GM23338 (cell line): ENCODE measurements around the gene CD69. TPM values are rescaled to one million over a fixed set of nuclear protein-coding genes. Genes with fewer than 3 reads are reported as not detected.
A peak's percentile ranks its signal among the peaks of the same experiment; 100 is the strongest.

Experiments used
- ATAC-seq: fragments of 200-7000 bp; cut with Tn5 transposase; 3 replicates; pipeline ENCODE4 v1.9.1; 2020
- DNase-seq: peaks from one replicate; pipeline ENCODE4 v3.0.0-alpha.2; 2015; ENCODE audit warnings: low spot score
- H2AFZ ChIP-seq: fragments of 200-600 bp; sonication (generic); 2 replicates; pipeline ENCODE4 v1.8.0; 2016; ENCODE audit warnings: antibody characterized with exemption, mild to moderate bottlenecking, moderate library complexity
- H3F3A ChIP-seq: fragments of 200-600 bp; sonication (generic); replicated peaks from 2 replicates; pipeline ENCODE4 v1.8.0; 2017; ENCODE audit warnings: antibody characterized with exemption, mixed run types, low read depth
- H3K27ac ChIP-seq: fragments of 200-600 bp; sonication (generic); 2 replicates; pipeline ENCODE4 v1.6.1; 2016; ENCODE audit warnings: low read depth
- H3K27me3 ChIP-seq: fragments of 200-600 bp; sonication (generic); 2 replicates; pipeline ENCODE4 v1.8.0; 2016; ENCODE audit warnings: mild to moderate bottlenecking, mixed run types, moderate library complexity; ENCODE audit not compliant: insufficient read depth
- H3K36me3 ChIP-seq: fragments of 200-600 bp; sonication (generic); 2 replicates; pipeline ENCODE4 v1.8.0; 2016; ENCODE audit warnings: mild to moderate bottlenecking; ENCODE audit not compliant: insufficient read depth
- H3K4me1 ChIP-seq: fragments of 200-600 bp; sonication (generic); 2 replicates; pipeline ENCODE4 v1.8.0; 2016; ENCODE audit warnings: mild to moderate bottlenecking, moderate library complexity; ENCODE audit not compliant: insufficient read depth
- H3K4me2 ChIP-seq: fragments of 200-600 bp; sonication (generic); 2 replicates; pipeline ENCODE4 v1.7.1; 2017; ENCODE audit warnings: mixed run types
- H3K4me3 ChIP-seq: fragments of 200-600 bp; sonication (generic); 2 replicates; pipeline ENCODE4 v1.6.1; 2016; ENCODE audit warnings: mixed run types
- H3K79me2 ChIP-seq: fragments of 200-600 bp; sonication (generic); replicated peaks from 2 replicates; pipeline ENCODE4 v1.8.0; 2017; ENCODE audit warnings: mild to moderate bottlenecking; ENCODE audit not compliant: insufficient read depth
- H3K9me2 ChIP-seq: fragments of 200-600 bp; sonication (generic); 2 replicates; pipeline ENCODE4 v1.8.0; 2017; ENCODE audit not compliant: insufficient read depth
- H4K20me1 ChIP-seq: fragments of 200-600 bp; sonication (generic); replicated peaks from 2 replicates; pipeline ENCODE4 v1.8.0; 2017; ENCODE audit warnings: mild to moderate bottlenecking; ENCODE audit not compliant: insufficient read depth
- H3K27ac Mint-ChIP-seq: 2 replicates; pipeline ENCODE4 v1.8.0; 2020; ENCODE audit warnings: inconsistent platforms, mild to moderate bottlenecking, moderate library complexity, mixed read lengths
- H3K27me3 Mint-ChIP-seq: 3 replicates; pipeline ENCODE4 v1.8.0; 2022; ENCODE audit warnings: low read depth, mild to moderate bottlenecking, moderate library complexity, mixed read lengths, inconsistent platforms; ENCODE audit not compliant: insufficient read depth, poor library complexity
- H3K36me3 Mint-ChIP-seq: 3 replicates; pipeline ENCODE4 v1.8.0; 2021; ENCODE audit warnings: low read depth, mild to moderate bottlenecking, inconsistent platforms, moderate library complexity, mixed read lengths
- H3K4me1 Mint-ChIP-seq: 3 replicates; pipeline ENCODE4 v1.8.0; 2020; ENCODE audit warnings: mild to moderate bottlenecking, inconsistent platforms, mixed read lengths
- H3K4me3 Mint-ChIP-seq: 3 replicates; pipeline ENCODE4 v1.8.0; 2021; ENCODE audit warnings: moderate library complexity, mild to moderate bottlenecking, inconsistent platforms, mixed read lengths
- H3K9me3 Mint-ChIP-seq: 3 replicates; pipeline ENCODE4 v1.8.0; 2020; ENCODE audit warnings: moderate library complexity, mild to moderate bottlenecking, inconsistent platforms, mixed read lengths
- EZH2 ChIP-seq: fragments of 200-600 bp; sonication (generic); IDR thresholded peaks from one replicate; pipeline ENCODE4 v1.8.0; 2017; ENCODE audit warnings: antibody characterized with exemption, mild to moderate bottlenecking, low read depth; ENCODE audit not compliant: unreplicated experiment
- NANOG ChIP-seq: IDR thresholded peaks from 2 replicates; pipeline ENCODE4 v1.6.1; 2016; ENCODE audit warnings: antibody characterized with exemption, borderline replicate concordance
- POLR2AphosphoS5 ChIP-seq: IDR thresholded peaks from 2 replicates; pipeline ENCODE4 v1.6.1; 2016; ENCODE audit warnings: antibody characterized with exemption, low read depth
- STAT1 ChIP-seq: IDR thresholded peaks from one replicate; pipeline ENCODE4 v1.6.1; 2016; ENCODE audit warnings: antibody characterized with exemption; ENCODE audit not compliant: unreplicated experiment
- ZNF114 ChIP-seq: fragments of 250-450 bp; sonication (Bioruptor Pico); IDR thresholded peaks from 2 replicates; pipeline ENCODE4 v1.5.0; 2020; ENCODE audit warnings: mild to moderate bottlenecking, moderate library complexity
- ZNF331 ChIP-seq: fragments of 250-450 bp; sonication (Bioruptor Pico); IDR thresholded peaks from 2 replicates; pipeline ENCODE4 v1.5.0; 2020; ENCODE audit warnings: low read depth, mild to moderate bottlenecking, moderate library complexity
- polyA plus RNA-seq: library from polyadenylated mRNA; unstranded; fragments of >200 nt; fragmentation: Nextera tagmentation; extraction: Ambion mirVana; gene quantifications from 2 replicates; pipeline ENCODE4 v1.2.1, GENCODE V29; 2016
- total RNA-seq: library from RNA; depleted of rRNA; stranded (reverse); fragments of >200 nt; shearing (Covaris generic); gene quantifications from 2 replicates; pipeline ENCODE4 v1.2.3, GENCODE V29; 2014
- TF ChIP-seq, protein P1 (sequence below): IDR thresholded peaks from one replicate; pipeline ENCODE4 v1.6.1; 2018; ENCODE audit warnings: antibody characterized with exemption; ENCODE audit not compliant: unreplicated experiment
- TF ChIP-seq, protein P2 (sequence below), 2 experiments: fragments of 200-600 bp in 1 of 2; sonication (generic) in 1 of 2; conservative IDR thresholded peaks; 2 replicates each; pipeline versions ENCODE4 v1.5.1 to v1.6.1; 2016 to 2017; ENCODE audit warnings: antibody characterized with exemption in 2 of 2, low read depth in 2 of 2, mild to moderate bottlenecking in 2 of 2, moderate library complexity in 1 of 2
- TF ChIP-seq, protein P3 (sequence below): fragments of 250-450 bp; sonication (Bioruptor Pico); IDR thresholded peaks from 2 replicates; pipeline ENCODE4 v1.5.0; 2020; ENCODE audit warnings: mild to moderate bottlenecking, moderate library complexity

The CD69 gene
- total and polyA plus RNA-seq, 2 experiments from 2014 or later, result not detected

DNA sequence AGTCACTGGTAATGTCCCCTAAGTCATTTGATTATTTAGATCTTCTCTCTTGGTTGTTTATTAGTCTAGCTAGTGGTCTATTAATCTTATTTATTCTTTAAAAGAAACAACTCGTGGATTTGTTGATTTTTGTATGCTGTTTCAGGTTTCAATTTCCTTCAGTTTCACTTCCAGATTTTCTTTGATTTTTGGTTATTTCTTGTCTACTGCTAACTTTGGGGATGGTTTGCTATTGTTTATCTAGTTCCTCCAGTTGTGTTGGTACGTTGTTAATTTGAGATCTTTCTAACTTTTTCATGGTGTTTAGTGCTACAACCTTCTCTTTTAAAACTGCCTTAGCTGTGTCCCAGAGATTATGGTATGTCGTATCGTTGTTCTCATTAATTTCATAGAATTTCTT, 18.5 kb upstream of the CD69 start:
- Histone ChIP-seq H3K9me2 (0 out of 2 replicates have a peak, but pooled peaks cover 5% of the 10 kb centered on the region), H3F3A (no peaks in the 10 kb centered on the region), H4K20me1 (no peaks in the 10 kb centered on the region), H3K4me1 (peaks cover 23% of the 10 kb centered on the region), H3K27ac (no peak overlapping the region), H3K36me3 (no peaks in the 10 kb centered on the region), H3K79me2 (no peaks in the 10 kb centered on the region), H3K4me3 (no peak overlapping the region), H3K27me3 (no peaks in the 10 kb centered on the region), H2AFZ (no peak overlapping the region), H3K4me2 (no peak overlapping the region)
- DNase-seq (no peak), ATAC-seq (no peak)
- TF ChIP-seq STAT1, result no peak
- no peak for TF ChIP-seq NANOG
- TF ChIP-seq, protein P1, sequence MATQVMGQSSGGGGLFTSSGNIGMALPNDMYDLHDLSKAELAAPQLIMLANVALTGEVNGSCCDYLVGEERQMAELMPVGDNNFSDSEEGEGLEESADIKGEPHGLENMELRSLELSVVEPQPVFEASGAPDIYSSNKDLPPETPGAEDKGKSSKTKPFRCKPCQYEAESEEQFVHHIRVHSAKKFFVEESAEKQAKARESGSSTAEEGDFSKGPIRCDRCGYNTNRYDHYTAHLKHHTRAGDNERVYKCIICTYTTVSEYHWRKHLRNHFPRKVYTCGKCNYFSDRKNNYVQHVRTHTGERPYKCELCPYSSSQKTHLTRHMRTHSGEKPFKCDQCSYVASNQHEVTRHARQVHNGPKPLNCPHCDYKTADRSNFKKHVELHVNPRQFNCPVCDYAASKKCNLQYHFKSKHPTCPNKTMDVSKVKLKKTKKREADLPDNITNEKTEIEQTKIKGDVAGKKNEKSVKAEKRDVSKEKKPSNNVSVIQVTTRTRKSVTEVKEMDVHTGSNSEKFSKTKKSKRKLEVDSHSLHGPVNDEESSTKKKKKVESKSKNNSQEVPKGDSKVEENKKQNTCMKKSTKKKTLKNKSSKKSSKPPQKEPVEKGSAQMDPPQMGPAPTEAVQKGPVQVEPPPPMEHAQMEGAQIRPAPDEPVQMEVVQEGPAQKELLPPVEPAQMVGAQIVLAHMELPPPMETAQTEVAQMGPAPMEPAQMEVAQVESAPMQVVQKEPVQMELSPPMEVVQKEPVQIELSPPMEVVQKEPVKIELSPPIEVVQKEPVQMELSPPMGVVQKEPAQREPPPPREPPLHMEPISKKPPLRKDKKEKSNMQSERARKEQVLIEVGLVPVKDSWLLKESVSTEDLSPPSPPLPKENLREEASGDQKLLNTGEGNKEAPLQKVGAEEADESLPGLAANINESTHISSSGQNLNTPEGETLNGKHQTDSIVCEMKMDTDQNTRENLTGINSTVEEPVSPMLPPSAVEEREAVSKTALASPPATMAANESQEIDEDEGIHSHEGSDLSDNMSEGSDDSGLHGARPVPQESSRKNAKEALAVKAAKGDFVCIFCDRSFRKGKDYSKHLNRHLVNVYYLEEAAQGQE, result no peak
- no peak for TF ChIP-seq ZNF114 (CRISPR knock-in tag)
- H3K4me1 Mint-ChIP-seq, result peaks cover 27% of the 10 kb centered on the region
- H3K36me3 Mint-ChIP-seq, result peaks cover 11% of the 10 kb centered on the region
- no peak overlapping the region for H3K4me3 Mint-ChIP-seq
- no peaks in the 10 kb centered on the region for H3K27me3 Mint-ChIP-seq
- H3K27ac Mint-ChIP-seq, result no peak overlapping the region
- H3K9me3 Mint-ChIP-seq, result peaks cover 4% of the 10 kb centered on the region; the same call in 2 of the 3 replicates

DNA sequence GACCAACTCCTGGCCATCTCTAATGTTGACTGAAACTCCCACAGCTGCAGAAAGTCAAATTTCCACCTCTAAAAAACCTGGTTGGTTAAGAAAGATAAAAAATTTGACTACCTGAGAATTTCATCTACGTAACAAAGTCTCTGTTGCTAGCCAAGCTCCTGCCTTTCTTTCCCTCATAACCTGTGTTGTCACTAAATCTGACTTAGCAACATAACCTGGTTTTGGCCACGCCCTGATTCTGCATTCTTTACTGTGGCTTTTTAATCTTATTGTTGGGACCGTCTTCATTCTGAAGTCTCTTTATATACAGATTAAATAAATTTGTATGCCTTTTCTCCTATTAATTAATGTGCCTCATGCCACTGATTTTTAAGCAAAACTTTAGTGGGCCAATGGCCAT, 16.1 kb upstream of the CD69 start:
- Histone ChIP-seq H3K9me2 (no peaks in the 10 kb centered on the region), H3K79me2 (no peaks in the 10 kb centered on the region), H4K20me1 (no peaks in the 10 kb centered on the region), H3K27me3 (no peaks in the 10 kb centered on the region), H3K27ac (0 out of 2 replicates have a peak overlapping the region, but pooled peaks have one; percentile 50), H2AFZ (0 out of 2 replicates have a peak overlapping the region, but pooled peaks have one; percentile 1), H3K4me1 (peaks cover 12% of the 10 kb centered on the region), H3F3A (no peaks in the 10 kb centered on the region), H3K36me3 (no peaks in the 10 kb centered on the region), H3K4me2 (peak overlapping the region; percentile 40), H3K4me3 (no peak overlapping the region)
- peaks cover 5% of the 10 kb centered on the region; the same call in 2 of the 3 replicates for H3K36me3 Mint-ChIP-seq
- no peak overlapping the region for H3K27ac Mint-ChIP-seq
- no peak overlapping the region; the same call in 2 of the 3 replicates for H3K4me3 Mint-ChIP-seq
- peaks cover 13% of the 10 kb centered on the region for H3K4me1 Mint-ChIP-seq
- ATAC-seq, result no peak; the same call in 2 of the 3 replicates
- H3K27me3 Mint-ChIP-seq, result no peaks in the 10 kb centered on the region
- peak; percentile 38 for DNase-seq
- no peaks in the 10 kb centered on the region; the same call in 2 of the 3 replicates for H3K9me3 Mint-ChIP-seq
- no peak for TF ChIP-seq EZH2
- TF ChIP-seq, protein P2, sequence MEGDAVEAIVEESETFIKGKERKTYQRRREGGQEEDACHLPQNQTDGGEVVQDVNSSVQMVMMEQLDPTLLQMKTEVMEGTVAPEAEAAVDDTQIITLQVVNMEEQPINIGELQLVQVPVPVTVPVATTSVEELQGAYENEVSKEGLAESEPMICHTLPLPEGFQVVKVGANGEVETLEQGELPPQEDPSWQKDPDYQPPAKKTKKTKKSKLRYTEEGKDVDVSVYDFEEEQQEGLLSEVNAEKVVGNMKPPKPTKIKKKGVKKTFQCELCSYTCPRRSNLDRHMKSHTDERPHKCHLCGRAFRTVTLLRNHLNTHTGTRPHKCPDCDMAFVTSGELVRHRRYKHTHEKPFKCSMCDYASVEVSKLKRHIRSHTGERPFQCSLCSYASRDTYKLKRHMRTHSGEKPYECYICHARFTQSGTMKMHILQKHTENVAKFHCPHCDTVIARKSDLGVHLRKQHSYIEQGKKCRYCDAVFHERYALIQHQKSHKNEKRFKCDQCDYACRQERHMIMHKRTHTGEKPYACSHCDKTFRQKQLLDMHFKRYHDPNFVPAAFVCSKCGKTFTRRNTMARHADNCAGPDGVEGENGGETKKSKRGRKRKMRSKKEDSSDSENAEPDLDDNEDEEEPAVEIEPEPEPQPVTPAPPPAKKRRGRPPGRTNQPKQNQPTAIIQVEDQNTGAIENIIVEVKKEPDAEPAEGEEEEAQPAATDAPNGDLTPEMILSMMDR (conservative IDR thresholded peaks at IDR 0.05; ENCODE audit: low read depth in 2 of 2), result no peak
- TF ChIP-seq, protein P3, sequence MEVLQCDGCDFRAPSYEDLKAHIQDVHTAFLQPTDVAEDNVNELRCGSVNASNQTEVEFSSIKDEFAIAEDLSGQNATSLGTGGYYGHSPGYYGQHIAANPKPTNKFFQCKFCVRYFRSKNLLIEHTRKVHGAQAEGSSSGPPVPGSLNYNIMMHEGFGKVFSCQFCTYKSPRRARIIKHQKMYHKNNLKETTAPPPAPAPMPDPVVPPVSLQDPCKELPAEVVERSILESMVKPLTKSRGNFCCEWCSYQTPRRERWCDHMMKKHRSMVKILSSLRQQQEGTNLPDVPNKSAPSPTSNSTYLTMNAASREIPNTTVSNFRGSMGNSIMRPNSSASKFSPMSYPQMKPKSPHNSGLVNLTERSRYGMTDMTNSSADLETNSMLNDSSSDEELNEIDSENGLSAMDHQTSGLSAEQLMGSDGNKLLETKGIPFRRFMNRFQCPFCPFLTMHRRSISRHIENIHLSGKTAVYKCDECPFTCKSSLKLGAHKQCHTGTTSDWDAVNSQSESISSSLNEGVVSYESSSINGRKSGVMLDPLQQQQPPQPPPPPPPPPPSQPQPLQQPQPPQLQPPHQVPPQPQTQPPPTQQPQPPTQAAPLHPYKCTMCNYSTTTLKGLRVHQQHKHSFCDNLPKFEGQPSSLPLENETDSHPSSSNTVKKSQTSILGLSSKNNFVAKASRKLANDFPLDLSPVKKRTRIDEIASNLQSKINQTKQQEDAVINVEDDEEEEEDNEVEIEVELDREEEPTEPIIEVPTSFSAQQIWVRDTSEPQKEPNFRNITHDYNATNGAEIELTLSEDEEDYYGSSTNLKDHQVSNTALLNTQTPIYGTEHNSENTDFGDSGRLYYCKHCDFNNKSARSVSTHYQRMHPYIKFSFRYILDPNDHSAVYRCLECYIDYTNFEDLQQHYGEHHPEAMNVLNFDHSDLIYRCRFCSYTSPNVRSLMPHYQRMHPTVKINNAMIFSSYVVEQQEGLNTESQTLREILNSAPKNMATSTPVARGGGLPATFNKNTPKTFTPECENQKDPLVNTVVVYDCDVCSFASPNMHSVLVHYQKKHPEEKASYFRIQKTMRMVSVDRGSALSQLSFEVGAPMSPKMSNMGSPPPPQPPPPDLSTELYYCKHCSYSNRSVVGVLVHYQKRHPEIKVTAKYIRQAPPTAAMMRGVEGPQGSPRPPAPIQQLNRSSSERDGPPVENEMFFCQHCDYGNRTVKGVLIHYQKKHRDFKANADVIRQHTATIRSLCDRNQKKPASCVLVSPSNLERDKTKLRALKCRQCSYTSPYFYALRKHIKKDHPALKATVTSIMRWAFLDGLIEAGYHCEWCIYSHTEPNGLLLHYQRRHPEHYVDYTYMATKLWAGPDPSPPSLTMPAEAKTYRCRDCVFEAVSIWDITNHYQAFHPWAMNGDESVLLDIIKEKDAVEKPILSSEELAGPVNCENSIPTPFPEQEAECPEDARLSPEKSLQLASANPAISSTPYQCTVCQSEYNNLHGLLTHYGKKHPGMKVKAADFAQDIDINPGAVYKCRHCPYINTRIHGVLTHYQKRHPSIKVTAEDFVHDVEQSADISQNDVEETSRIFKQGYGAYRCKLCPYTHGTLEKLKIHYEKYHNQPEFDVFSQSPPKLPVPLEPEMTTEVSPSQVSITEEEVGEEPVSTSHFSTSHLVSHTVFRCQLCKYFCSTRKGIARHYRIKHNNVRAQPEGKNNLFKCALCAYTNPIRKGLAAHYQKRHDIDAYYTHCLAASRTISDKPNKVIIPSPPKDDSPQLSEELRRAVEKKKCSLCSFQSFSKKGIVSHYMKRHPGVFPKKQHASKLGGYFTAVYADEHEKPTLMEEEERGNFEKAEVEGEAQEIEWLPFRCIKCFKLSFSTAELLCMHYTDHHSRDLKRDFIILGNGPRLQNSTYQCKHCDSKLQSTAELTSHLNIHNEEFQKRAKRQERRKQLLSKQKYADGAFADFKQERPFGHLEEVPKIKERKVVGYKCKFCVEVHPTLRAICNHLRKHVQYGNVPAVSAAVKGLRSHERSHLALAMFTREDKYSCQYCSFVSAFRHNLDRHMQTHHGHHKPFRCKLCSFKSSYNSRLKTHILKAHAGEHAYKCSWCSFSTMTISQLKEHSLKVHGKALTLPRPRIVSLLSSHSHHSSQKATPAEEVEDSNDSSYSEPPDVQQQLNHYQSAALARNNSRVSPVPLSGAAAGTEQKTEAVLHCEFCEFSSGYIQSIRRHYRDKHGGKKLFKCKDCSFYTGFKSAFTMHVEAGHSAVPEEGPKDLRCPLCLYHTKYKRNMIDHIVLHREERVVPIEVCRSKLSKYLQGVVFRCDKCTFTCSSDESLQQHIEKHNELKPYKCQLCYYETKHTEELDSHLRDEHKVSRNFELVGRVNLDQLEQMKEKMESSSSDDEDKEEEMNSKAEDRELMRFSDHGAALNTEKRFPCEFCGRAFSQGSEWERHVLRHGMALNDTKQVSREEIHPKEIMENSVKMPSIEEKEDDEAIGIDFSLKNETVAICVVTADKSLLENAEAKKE, result no peak
- TF ChIP-seq POLR2AphosphoS5, result no peak
- TF ChIP-seq ZNF331 (CRISPR knock-in tag), result no peak
